GM18498 (cell line): ENCODE results near the gene CLPTM1L.
"Not testable (repeated sequence)": the region's sequence is repeated elsewhere in the genome, so short reads cannot be mapped to it uniquely, and the experiment has no call there.

Experiments
- ATAC-seq: cut with Tn5 transposase; IDR thresholded peaks from one replicate; pipeline ENCODE4 v1.9.1; 2021; ENCODE audit warnings: mild to moderate bottlenecking, moderate library complexity; ENCODE audit not compliant: unreplicated experiment

The CLPTM1L gene

DNA sequence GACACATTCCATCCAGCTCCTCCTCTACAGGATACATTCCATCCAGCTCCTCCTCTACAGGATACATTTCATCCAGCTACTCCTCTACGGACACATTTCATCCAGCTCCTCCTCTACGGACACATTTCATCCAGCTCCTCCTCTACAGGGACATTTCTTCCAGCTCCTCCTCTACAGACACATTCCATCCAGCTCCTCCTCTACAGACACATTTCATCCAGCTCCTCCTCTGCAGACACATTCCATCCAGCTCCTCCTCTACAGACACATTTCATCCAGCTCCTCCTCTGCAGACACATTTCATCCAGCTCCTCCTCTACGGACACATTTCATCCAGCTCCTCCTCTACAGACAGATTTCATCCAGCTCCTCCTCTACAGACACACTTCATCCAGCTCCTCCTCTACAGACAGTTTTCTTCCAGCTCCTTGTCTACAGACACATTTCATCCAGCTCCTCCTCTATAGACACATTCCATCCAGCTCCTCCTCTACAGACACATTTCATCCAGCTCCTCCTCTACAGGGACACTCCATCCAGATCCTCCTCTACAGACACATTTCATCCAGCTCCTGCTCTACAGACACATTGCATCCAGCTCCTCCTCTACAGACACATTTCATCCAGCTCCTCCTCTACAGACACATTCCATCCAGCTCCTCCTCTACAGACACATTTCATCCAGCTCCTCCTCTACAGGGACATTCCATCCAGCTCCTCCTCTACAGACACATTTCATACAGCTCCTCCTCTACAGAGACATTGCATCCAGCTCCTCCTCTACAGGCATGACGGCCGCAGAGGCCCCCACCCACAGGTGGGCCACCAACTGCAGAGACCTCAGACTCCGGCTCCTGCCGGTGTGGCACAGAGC is 16.4 kb downstream of the CLPTM1L start:
- ATAC-seq: not testable (repeated sequence)

DNA sequence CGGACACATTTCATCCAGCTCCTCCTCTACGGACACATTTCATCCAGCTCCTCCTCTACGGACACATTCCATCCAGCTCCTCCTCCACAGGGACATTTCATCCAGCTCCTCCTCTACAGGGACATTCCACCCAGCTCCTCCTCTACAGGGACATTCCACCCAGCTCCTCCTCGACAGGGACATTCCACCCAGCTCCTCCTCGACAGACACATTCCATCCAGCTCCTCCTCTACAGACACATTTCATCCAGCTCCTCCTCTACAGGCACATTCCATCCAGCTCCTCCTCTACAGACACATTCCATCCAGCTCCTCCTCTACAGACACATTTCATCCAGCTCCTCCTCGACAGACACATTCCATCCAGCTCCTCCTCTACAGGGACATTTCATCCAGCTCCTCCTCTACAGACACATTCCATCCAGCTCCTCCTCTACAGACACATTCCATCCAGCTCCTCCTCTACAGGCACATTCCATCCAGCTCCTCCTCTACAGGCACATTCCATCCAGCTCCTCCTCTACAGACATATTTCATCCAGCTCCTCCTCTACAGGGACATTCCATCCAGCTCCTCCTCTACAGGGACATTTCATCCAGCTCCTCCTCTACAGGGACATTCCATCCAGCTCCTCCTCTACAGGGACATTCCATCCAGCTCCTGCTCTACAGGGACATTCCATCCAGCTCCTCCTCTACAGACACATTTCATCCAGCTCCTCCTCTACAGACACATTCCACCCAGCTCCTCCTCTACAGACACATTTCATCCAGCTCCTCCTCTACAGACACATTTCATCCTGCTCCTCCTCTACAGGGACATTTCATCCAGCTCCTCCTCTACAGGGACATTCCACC is 17.8 kb downstream of the CLPTM1L start:
- not testable (repeated sequence) for ATAC-seq

DNA sequence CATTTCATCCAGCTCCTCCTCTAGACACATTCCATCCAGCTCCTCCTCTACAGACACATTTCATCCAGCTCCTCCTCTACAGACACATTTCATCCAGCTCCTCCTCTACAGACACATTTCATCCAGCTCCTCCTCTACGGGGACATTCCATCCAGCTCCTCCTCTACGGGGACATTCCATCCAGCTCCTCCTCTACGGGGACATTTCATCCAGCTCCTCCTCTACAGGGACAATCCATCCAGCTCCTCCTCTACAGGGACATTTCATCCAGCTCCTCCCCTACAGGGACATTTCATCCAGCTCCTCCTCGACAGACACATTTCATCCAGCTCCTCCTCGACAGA is 18.4 kb downstream of the CLPTM1L start:
- ATAC-seq: not testable (repeated sequence)

DNA sequence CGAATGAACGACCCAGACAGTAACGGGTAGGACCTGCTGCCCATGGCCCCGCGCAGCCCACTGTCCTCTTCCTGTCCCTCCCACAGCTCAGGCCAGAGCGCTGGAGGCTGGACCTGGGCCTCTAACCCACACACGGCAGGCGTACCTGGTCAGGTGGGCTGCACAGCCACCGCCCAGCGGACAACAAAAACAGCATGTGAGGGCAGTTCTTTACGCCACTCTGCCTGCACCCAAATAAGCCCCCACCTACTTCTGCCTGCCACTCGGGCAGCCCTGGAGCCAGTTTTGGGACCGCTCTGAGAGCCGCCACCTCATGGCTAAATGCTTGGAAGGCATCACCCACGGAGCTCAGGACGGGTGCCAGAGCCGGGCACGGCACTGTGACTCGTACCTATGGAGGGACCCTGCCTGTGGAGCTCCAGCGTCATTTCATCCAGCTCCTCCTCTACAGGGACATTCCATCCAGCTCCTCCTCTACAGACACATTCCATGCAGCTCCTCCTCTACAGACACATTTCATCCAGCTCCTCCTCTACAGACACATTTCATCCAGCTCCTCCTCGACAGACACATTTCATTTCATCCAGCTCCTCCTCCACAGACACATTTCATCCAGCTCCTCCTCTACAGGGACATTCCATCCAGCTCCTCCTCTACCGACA is 18.9 kb downstream of the CLPTM1L start:
- no peak for ATAC-seq

DNA sequence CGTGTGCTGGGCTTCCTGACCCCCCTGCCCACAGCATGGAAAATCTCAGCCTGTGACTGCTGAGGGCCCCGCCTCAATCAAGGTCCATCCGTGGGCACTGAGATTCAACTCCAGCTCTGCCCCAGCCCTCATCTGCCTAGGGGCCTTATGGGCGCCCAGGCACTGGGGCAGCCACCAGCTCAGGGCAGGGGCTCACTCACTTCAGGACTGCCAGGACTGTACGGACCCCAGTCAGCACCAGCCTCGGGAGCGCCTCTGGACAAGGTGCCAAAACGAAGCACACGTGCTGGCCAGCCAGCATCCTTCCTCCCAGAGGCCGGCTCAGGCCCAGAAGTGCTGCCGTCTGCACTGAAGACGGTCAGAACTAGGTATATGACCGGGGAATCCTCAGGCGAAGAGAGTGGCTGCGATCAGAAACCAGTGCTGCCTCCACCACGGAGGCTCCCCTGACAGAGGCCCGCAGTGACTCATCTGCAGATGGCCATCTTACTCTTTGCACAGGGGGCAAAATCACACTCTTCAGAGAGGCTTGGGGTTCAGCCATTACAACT is 19.6 kb downstream of the CLPTM1L start:
- ATAC-seq: no peak

DNA sequence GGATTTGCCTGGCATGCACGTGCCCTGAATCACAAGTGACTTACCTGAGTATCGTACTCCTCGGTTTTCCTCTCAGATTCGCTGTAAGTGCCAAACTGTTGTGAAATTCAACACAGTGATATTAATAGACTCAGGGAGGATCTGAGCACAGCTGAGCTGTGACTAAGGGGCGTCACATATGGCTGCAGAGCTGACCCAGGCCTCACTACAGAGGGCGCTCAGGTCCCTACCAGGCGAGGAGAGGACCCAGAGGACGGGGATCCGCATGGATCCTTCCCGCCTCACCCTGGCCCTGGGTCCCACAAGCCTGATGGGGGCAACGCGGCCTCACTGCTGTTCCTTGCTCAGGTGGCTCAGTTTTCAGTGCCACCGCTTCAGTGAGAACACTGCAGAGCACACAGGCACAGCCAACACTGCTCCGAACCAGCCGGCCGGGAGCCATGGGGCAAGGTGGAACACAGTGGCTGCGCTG is 20.1 kb downstream of the CLPTM1L start:
- ATAC-seq: no peak

DNA sequence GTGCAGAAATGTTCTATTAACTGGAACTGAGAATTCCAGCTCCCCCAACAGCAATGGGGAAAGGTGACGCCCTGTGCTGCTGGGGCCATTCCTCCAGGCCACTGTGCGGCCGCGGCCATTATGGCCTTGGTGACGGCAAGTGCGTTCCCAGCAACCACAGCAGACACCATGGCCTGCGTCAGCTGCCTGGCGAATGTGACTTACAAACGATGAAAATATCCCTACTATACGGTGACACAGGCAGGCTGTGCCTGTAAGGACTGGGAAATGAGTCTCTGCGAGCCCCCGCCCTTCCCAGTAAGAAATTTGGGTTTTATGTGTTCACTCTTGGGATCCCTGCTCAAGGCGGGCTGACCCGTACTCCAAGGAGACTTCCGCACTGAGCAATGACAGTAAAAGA is 20.6 kb downstream of the CLPTM1L start:
- no peak for ATAC-seq

DNA sequence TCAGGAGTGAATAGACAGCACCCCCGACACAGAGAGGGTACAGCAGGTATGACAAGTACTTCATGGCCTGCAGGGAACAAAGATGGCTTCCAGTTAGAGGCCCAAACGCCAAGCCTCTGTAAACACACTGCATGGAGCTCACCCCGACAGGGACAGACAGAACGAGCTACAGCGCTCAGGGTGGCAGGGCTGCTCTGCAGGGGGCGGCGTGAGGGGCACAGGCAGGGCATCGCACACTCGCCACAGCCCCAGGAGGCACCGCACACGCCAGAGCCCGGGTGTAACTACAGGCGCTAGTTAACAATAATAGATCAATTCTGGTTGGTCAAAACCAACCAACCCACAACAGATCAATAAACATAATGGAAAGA is 21.1 kb downstream of the CLPTM1L start:
- ATAC-seq: no peak

DNA sequence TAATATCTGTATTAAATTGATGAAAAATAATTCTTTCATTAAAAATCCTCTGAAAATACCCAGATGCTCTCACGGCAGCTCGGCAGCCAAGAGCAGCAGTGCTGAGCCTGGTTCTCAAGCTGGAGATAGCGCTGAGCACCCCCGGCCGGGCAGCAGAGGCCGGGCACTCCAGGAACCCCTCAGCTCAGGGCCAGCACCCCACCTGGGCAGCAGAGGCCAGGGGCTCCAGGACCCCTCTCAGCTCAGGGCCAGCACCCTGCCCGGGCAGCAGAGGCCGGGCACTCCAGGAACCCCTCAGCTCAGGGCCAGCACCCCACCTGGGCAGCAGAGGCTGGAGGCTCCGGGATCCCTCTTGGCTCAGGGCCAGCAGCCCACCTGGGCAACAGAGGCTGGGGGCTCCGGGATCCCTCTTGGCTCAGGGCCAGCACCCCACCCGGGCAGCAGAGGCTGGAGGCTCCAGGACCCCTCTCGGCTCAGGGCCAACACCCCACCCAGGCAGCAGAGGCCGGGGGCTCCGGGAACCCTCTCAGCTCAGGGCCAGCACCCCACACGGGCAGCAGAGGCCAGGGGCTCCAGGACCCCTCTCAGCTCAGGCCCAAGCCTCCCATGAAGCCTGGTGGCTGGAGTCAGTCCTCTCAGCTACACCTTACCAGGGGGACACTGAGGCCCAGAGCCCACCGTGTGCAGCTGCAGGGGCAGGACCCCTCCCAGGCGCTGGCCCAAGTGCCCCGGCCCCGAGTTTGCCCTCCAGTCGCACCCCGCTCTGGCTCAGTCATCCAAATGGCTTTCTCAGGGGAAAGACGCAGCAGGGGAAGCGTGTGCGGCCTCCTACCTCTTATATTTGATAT is 21.7 kb downstream of the CLPTM1L start:
- ATAC-seq: no peak

DNA sequence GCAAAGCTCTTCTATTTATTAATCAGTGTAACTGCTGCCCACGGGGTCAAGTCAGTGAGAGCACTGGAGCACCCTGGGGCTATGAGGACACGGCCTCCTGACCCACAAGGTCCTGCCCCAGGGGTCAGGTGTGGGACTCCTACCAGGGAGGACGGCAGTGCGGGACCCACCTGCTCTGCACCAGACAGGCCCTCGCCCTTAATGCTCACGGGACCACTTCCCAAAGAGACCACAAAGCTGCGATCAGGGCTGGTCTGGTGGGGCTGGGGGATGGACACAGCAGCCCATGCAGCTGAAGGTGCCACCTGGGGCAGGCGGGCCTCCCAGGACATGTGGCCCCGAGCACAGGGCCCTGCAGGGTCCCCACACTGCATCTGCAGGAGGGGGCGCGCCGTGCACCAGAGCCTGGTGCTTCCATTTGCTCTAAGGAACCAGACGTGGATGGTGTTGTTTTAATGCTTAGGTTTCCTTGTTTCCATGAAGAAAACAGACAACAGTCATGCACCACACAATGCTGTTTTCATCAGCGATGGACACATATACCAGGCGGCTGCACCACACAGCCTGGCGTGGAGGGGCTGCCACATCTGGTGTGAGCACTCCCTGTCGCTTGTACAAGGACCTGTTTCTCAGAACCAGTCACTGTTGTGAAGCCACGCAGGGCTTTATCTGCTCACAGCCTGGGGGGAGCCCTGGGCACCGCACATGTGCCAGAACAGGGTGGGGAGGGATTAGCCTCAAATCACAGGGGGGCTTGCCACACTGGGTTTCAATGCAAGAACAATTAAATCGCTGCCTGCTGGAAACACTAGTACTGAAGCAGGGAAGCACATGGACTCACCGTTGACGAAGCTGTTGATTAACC is 22.6 kb downstream of the CLPTM1L start:
- no peak for ATAC-seq

DNA sequence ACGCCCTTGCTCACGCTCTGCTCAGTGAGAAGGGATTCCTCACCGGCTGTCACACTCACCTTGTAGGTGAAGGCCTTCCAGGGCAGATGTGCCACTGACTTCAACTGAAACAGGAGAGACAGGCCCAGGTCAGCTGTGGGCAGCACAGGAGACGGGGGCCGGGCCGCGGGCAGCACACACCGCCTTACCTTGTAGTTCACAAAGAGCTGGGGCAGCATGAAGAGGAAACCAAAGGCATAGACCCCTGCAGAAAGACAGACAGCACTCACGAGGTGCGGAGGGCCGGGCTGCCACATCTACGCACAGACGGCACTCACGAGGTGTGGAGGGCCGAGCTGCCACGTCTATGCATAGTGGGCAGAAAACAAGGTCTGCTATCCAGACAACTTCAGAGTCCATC is 23.3 kb downstream of the CLPTM1L start:
- no peak for ATAC-seq

DNA sequence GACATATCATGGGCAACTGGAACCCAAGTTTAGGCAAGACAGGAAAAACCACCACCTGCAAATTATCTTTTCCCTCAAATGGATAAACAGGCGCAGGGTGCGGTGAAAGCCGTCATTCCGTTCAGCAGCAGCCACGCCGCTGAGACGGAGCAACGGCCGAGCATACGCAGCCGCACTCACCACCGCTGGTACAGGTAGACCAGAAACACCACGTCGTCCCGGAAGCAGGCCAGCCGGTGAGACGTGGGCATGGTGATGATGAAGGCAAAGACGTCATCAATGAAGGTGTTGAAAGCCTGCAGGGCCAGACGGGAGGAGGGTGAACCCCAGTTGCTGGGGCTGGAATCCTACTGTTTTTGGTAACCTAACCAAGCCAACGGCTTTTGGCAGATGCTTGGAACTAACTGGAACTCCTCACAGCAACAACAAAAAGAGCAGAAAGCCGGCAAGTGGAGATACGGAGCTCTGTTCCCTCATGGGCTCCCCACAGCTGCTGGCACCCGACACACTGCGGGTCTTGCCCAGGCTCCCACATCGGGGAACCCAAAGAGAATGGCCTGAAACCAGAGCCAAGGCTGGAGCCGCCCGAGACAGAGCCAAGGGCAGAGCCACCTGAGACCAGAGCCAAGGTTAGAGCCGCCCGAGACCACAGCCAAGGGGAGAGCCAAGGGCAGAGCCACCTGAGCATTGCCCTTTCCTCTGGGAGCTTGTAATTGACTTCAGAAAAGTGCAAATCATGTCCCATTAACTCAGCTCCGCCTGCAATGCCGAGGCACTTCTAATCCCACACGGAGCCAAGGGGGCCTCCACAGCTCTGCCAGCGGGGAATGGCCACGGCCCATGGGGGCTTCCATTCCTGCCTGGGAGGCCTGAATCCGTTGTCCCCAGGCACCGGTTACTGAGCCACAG is 24.2 kb downstream of the CLPTM1L start:
- no peak for ATAC-seq

DNA sequence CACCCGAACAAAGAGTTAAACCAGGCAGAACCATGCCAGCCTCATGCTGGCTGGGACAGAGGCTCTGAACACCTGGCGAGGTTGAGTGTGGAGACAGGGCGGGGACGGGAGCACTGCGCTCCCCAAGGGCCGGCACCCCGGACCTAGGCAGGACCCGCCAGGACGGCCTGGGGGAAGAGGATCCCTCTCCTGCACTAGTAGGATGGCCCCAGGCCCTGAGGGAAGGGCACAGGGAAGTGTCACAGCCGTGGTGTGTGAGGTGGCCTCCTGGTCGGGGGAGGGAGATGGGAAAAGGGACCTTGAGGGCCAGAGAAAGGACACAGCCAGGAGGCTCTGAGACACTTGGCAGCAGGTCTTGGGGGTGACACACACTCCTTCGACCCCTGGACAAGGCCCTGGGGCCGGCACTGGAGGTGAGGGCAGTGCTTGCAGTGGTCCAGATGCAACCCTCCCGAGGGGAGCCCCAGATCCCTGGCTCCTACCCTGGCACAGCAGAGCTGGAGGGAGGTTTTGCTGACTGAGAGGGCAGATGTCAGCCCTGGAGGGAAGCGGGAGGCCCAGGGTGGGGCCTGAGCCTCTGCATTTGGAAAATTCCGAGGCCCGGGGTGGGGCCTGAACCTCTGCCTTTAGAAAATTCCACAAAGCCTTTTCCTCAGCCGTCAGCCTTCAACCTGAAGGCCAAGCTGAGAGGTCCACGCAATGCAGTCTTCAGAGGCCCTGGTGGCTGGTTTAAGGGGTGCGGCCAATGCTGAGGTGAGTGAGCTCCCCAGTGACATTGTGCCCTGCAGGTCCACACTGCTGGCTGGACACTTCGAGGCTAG is 25.3 kb downstream of the CLPTM1L start:
- no peak for ATAC-seq

DNA sequence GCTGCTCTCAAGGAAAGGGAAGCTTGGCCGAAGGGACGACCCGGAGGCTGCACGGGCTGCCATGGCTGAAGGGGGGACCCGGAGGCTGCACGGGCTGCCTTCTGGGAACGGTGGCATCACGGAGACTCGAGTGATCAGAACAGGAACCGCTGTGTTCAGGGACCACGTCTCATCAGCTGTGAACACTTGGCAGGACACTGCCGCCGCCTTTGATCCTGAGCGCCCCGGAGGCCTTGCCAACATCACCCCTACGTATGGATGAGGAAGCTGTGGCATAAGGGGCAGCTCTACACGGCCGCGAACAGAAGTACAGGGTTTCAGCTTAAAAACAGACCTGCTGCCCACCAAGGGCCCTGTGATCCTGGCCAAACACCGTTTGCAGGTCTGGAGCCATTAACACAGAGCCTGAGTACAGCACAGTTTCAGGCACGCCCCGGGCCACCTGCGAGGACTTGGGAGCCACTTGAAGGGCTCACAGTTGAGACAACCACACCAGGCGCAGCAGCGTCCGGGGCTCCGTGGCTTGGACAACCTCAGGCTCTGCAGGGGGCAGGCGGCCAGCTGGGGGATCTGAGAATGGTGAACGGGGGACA is 26.1 kb downstream of the CLPTM1L start:
- no peak for ATAC-seq

DNA sequence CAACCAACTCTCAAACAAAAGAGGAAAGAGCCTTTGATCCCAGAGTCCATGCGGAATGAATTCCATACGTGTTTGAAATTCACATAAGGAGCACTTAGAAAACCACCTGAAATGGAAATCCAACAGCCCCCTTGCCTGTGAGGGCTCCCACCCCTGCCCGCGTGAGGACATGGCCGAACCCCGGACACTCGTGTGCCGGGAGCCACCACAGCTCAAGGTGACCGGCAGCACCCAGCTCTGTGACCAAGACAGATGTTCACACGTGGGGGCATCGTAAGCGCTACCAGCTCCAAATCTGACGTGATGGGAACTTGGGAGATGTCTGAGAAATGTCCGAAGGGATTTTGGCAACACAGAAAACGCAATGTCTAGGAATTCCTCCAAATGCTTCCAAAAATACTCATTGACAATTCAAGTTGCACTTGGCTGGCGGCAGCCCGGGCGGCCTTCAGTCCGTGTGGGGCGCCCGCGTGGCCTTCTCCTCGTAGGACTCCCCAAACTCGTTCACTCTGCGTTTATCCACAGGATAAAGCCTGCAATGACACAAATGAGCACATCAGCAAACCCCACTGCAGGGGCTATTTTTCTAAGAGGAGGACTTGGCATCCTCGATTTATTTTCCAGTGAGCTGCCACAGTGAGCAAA is 26.9 kb downstream of the CLPTM1L start:
- no peak for ATAC-seq

DNA sequence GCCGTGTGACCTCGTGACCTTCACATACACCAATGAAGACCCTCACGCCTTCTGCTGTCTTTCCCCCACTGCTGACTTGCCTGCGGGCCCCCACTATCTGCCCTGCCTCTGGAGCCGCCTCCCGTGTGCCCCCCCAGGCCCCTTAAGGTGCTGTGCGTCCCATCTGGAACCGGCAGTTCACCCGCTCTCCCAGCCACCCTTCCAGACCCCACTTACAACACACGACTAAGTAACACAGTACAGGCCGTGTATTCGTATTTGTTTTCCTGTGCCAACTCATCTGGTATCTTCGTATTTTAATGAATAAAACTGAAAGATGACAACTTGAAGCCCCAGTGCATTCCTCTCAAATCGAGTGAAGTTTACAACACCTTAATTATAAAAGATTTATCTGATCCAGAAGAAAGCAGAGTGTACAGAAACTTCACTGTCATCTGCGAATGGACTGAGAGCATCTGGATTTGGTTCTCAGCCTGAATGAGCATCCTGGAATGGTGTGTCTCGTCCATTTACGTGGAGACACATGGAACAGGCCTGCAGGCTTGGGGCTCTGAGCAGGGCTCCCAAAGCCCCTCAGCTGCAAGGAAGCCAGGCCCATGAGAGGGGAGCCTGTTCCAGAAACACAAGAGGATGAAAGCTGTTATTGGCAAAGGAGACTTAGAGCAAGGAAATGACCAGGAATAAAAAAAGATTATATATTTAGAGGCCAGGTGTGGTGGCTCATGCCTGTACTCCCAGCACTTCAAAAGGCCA is 28.1 kb downstream of the CLPTM1L start:
- no peak for ATAC-seq
